WTC11 (cell line): ENCODE results near the gene PRCC. TPM values are rescaled to one million over a fixed set of nuclear protein-coding genes. Genes with fewer than 3 reads are reported as not detected.

ENCODE experiments used
- ATAC-seq: fragments of 200-7000 bp; cut with Tn5 transposase; 2 replicates; pipeline ENCODE4 v1.10.0; 2021; ENCODE audit warnings: mild to moderate bottlenecking, moderate library complexity
- CTCF ChIA-PET: fragments of 300-600 bp; sonication (Branson Sonifier 250); formaldehyde crosslinking; loops from one replicate; lab custom pipeline; 2021; ENCODE audit warnings: antibody characterized with exemption; lab: Charles Lee
- POLR2A ChIA-PET: fragments of 350-600 bp; sonication (Branson Sonifier 250); formaldehyde crosslinking; loops from one replicate; lab custom pipeline; 2021; ENCODE audit warnings: antibody characterized with exemption; lab: Charles Lee
- DNase-seq: peaks from one replicate; pipeline ENCODE4 v3.0.0; 2021; ENCODE audit warnings: low spot score
- H3K27ac Mint-ChIP-seq: 2 replicates; pipeline ENCODE4 v1.8.0; 2021; ENCODE audit warnings: mixed read lengths
- H3K27me3 Mint-ChIP-seq: 2 replicates; pipeline ENCODE4 v1.8.0; 2021; ENCODE audit warnings: low read depth, mild to moderate bottlenecking, moderate library complexity, mixed read lengths
- H3K36me3 Mint-ChIP-seq: 2 replicates; pipeline ENCODE4 v1.8.0; 2021; ENCODE audit warnings: mixed read lengths
- H3K4me1 Mint-ChIP-seq: 2 replicates; pipeline ENCODE4 v1.8.0; 2022; ENCODE audit warnings: mixed read lengths
- H3K4me3 Mint-ChIP-seq: 2 replicates; pipeline ENCODE4 v1.8.0; 2021; ENCODE audit warnings: mild to moderate bottlenecking, moderate library complexity, mixed read lengths
- H3K9me3 Mint-ChIP-seq: 2 replicates; pipeline ENCODE4 v1.8.0; 2021; ENCODE audit warnings: mixed read lengths
- AR ChIP-seq: fragments of 250-450 bp; sonication (Bioruptor Pico); IDR thresholded peaks from 2 replicates; pipeline ENCODE4 v1.9.0; 2021; ENCODE audit warnings: mild to moderate bottlenecking
- CREM ChIP-seq: sonication (generic); formaldehyde crosslinking; IDR thresholded peaks from 2 replicates; pipeline ENCODE4 v1.8.1; 2022; ENCODE audit warnings: mild to moderate bottlenecking, missing genetic modification reagents, moderate library complexity
- EMX1 ChIP-seq: fragments of 250-450 bp; sonication (Bioruptor Pico); IDR thresholded peaks from 2 replicates; pipeline ENCODE4 v1.8.0; 2021; ENCODE audit warnings: mild to moderate bottlenecking
- IRF2 ChIP-seq: sonication (generic); formaldehyde crosslinking; IDR thresholded peaks from 2 replicates; pipeline ENCODE4 v1.8.0; 2022; ENCODE audit warnings: low read depth, missing genetic modification reagents, borderline replicate concordance
- MLX ChIP-seq: sonication (generic); formaldehyde crosslinking; IDR thresholded peaks from 2 replicates; pipeline ENCODE4 v1.8.1; 2023; ENCODE audit warnings: mild to moderate bottlenecking, missing genetic modification reagents, moderate library complexity
- MYBL2 ChIP-seq: sonication (generic); formaldehyde crosslinking; IDR thresholded peaks from 2 replicates; pipeline ENCODE4 v1.8.1; 2023; ENCODE audit warnings: mild to moderate bottlenecking, moderate library complexity, missing genetic modification reagents
- NFE2L1 ChIP-seq: sonication (generic); formaldehyde crosslinking; IDR thresholded peaks from 2 replicates; pipeline ENCODE4 v1.8.1; 2023; ENCODE audit warnings: missing genetic modification reagents
- NR1H2 ChIP-seq: sonication (generic); formaldehyde crosslinking; IDR thresholded peaks from 2 replicates; pipeline ENCODE4 v1.9.0; 2021; ENCODE audit warnings: mild to moderate bottlenecking, moderate library complexity, missing genetic modification reagents
- OVOL2 ChIP-seq: fragments of 250-450 bp; sonication (Bioruptor Pico); IDR thresholded peaks from 2 replicates; pipeline ENCODE4 v1.9.0; 2021; ENCODE audit warnings: mild to moderate bottlenecking, borderline replicate concordance
- PRRX2 ChIP-seq: fragments of 250-450 bp; sonication (Bioruptor Pico); IDR thresholded peaks from 2 replicates; pipeline ENCODE4 v1.8.0; 2021; ENCODE audit warnings: mild to moderate bottlenecking
- SMAD3 ChIP-seq: sonication (generic); formaldehyde crosslinking; IDR thresholded peaks from 2 replicates; pipeline ENCODE4 v1.8.0; 2022; ENCODE audit warnings: missing genetic modification reagents, mild to moderate bottlenecking, borderline replicate concordance
- SOX15 ChIP-seq: fragments of 250-450 bp; sonication (Bioruptor Pico); IDR thresholded peaks from 2 replicates; pipeline ENCODE4 v1.9.0; 2021; ENCODE audit warnings: mild to moderate bottlenecking
- TEAD1 ChIP-seq: sonication (generic); formaldehyde crosslinking; IDR thresholded peaks from 2 replicates; pipeline ENCODE4 v1.8.0; 2022; ENCODE audit warnings: mild to moderate bottlenecking, missing genetic modification reagents
- TEAD4 ChIP-seq: sonication (generic); formaldehyde crosslinking; IDR thresholded peaks from 2 replicates; pipeline ENCODE4 v1.8.0; 2022; ENCODE audit warnings: mild to moderate bottlenecking, missing genetic modification reagents
- total RNA-seq: library from RNA; stranded (reverse); gene quantifications from 3 replicates; pipeline ENCODE4 v1.2.3, GENCODE V29; 2021
- TF ChIP-seq, protein P1 (sequence below): sonication (generic); formaldehyde crosslinking; IDR thresholded peaks from 2 replicates; pipeline ENCODE4 v1.8.0; 2022; ENCODE audit warnings: mild to moderate bottlenecking, missing genetic modification reagents
- TF ChIP-seq, protein P2 (sequence below): sonication (generic); formaldehyde crosslinking; IDR thresholded peaks from 2 replicates; pipeline ENCODE4 v1.8.1; 2023; ENCODE audit warnings: mild to moderate bottlenecking, moderate library complexity, missing genetic modification reagents
- TF ChIP-seq, protein P3 (sequence below): fragments of 250-450 bp; sonication (Bioruptor Pico); conservative IDR thresholded peaks from 2 replicates; pipeline ENCODE4 v1.9.0; 2021; ENCODE audit warnings: mild to moderate bottlenecking
- TF ChIP-seq, protein P4 (sequence below): fragments of 250-450 bp; sonication (Bioruptor Pico); IDR thresholded peaks from 2 replicates; pipeline ENCODE4 v1.8.0; 2021; ENCODE audit warnings: mild to moderate bottlenecking

The PRCC gene
- total RNA-seq, 1 experiment from 2014 or later: 97.4 TPM

DNA sequence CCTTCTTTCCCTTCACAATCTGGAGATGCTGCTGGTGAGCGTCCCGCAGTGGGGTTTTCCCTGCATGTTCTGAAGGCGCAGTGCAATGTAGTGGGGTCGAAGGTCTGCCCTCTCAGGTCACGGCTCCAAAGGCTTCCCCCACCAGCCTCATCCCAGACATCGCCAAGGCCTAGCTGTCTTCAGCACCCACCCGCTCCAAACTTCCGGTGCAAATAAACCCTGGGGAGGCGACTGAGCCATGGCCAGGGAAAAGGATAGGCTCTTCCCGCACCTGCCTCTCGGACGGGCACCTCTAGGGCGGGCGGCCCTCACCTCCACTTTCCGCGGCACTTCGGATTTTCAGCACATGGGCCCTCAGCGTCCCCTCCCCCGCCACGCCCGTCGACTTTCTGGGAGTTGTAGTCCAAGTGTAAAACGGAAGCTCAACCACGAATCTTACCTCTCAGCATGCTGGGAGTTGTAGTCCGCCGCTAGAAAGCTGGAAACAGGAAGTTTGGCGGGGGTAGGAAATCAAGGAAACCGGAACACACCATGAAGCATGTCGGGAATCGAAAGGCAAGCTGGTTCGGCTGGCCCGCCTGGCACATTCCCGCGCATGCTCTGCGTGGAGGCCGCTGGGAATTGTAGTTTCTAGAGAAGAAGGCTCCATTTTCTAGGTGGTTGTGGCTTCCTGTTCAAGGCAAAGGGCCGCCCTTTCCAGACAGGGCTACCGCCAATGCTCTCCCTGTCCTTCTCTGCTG lies 26.4 kb upstream of the PRCC start, which contains the start of gene MRPL24 (continued):
- TF ChIP-seq, protein P1, sequence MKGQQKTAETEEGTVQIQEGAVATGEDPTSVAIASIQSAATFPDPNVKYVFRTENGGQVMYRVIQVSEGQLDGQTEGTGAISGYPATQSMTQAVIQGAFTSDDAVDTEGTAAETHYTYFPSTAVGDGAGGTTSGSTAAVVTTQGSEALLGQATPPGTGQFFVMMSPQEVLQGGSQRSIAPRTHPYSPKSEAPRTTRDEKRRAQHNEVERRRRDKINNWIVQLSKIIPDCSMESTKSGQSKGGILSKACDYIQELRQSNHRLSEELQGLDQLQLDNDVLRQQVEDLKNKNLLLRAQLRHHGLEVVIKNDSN (CRISPR knock-in tag): peak; percentile 23
- TF ChIP-seq CREM (CRISPR knock-in tag) (peak; percentile 91), NFE2L1 (CRISPR knock-in tag) (0 out of 2 replicates have a peak, but pooled peaks have one; percentile 20), MLX (no peak), OVOL2 (CRISPR knock-in tag) (no peak), EMX1 (0 out of 2 replicates have a peak, but pooled peaks have one; percentile 57), SOX15 (no peak), NR1H2 (CRISPR knock-in tag) (no peak), PRRX2 (CRISPR knock-in tag) (peak; percentile 76), IRF2 (no peak)
- TF ChIP-seq, protein P2, sequence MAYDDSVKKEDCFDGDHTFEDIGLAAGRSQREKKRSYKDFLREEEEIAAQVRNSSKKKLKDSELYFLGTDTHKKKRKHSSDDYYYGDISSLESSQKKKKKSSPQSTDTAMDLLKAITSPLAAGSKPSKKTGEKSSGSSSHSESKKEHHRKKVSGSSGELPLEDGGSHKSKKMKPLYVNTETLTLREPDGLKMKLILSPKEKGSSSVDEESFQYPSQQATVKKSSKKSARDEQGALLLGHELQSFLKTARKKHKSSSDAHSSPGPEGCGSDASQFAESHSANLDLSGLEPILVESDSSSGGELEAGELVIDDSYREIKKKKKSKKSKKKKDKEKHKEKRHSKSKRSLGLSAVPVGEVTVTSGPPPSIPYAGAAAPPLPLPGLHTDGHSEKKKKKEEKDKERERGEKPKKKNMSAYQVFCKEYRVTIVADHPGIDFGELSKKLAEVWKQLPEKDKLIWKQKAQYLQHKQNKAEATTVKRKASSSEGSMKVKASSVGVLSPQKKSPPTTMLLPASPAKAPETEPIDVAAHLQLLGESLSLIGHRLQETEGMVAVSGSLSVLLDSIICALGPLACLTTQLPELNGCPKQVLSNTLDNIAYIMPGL: no peak
- TF ChIP-seq, protein P3, sequence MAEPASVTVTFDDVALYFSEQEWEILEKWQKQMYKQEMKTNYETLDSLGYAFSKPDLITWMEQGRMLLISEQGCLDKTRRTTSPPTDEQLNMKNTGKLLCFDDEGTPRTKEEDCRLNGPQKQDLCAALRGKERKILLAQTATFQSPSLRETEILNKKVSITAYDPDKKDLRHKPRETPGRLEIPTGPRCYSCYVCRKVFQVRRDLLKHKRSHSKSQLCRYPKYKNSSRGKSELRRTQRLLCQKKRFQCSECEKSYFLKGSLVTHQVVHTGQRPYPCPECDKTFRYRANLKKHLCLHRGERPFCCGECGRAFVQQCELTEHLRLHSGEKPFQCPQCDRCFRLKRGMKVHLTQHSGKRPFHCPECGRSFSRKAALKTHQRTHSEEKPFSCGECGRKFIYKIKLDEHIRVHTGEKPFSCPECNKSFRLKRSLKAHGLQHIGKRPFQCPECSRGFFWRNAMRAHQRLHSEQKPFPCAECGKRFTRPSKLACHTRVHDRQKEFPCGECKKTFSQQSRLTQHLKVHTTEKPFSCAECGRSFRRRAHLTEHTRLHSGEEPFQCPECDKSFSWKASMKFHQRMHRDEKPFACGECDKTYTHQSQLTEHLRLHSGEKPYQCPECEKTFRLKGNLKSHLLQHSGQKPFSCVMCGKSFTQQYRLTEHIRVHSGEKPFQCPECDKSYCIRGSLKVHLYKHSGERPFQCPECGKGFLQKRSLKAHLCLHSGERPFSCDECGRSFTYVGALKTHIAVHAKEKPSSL: no peak
- TF ChIP-seq, protein P4, sequence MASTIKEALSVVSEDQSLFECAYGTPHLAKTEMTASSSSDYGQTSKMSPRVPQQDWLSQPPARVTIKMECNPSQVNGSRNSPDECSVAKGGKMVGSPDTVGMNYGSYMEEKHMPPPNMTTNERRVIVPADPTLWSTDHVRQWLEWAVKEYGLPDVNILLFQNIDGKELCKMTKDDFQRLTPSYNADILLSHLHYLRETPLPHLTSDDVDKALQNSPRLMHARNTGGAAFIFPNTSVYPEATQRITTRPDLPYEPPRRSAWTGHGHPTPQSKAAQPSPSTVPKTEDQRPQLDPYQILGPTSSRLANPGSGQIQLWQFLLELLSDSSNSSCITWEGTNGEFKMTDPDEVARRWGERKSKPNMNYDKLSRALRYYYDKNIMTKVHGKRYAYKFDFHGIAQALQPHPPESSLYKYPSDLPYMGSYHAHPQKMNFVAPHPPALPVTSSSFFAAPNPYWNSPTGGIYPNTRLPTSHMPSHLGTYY (CRISPR knock-in tag): 0 out of 2 replicates have a peak, but pooled peaks have one; percentile 43
- TF ChIP-seq, all 79 proteins: peak for 24

DNA sequence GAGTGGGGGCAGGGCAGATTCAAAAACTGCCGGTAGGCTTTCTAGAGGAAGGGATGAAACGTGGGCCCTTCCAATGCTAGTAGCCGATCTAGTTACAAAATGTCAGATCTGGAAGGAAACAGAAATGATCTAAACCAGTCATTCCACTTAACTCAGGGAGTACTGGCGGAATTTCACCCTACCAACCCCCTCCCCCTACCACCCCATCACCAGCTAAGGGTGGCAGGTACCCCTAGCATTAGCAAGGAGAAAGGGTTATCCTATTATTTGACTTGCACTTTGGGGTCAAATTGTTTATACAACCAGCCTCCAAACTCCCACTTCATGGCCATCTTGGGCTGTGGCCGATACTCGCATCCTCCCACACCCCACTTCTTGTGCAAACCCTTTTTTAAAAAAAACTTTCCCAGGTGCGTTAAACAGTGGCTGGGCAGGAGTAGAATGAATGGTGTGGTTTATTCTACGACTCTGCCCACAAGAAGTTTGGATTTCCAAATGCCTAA lies 25.8 kb upstream of the PRCC start:
- peaks cover 33% of the 10 kb centered on the region for H3K36me3 Mint-ChIP-seq
- H3K27me3 Mint-ChIP-seq: no peaks in the 10 kb centered on the region; the same call in 1 of the 2 replicates
- no peak for DNase-seq
- CTCF ChIA-PET: interaction anchor here (0.6 to 2.2 kb wide), 20 partner anchors 10 to 186 kb away, joined by 3 to 42 read pairs (median 4); partner anchors contain the start of genes CRABP2, HDGF, INSRR and ISG20L2
- POLR2A ChIA-PET: interaction anchor here (0.6 to 2.1 kb wide), 16 partner anchors 9 to 77 kb away, joined by 3 to 36 read pairs (median 6); partner anchors contain the start of genes HDGF, ISG20L2, METTL25B and PRCC
- peak; percentile 23; the same call in 1 of the 2 replicates for TF ChIP-seq TEAD4 (CRISPR knock-in tag)
- 0 out of 2 replicates have a peak, but pooled peaks have one; percentile 42 for TF ChIP-seq MYBL2
- no peak for TF ChIP-seq SMAD3 (CRISPR knock-in tag)
- 0 out of 2 replicates have a peak, but pooled peaks have one; percentile 17 for TF ChIP-seq TEAD1 (CRISPR knock-in tag)
- no peak for TF ChIP-seq AR (CRISPR knock-in tag)
- no peaks in the 10 kb centered on the region for H3K9me3 Mint-ChIP-seq
- peaks cover 31% of the 10 kb centered on the region for H3K4me1 Mint-ChIP-seq
- peak overlapping the region; percentile 90 for H3K4me3 Mint-ChIP-seq
- peak overlapping the region; percentile 100 for H3K27ac Mint-ChIP-seq
- no peak; the same call in 1 of the 2 replicates for ATAC-seq
